SK-N-SH (cell line): Measurements from ENCODE around the gene ERAP2. TPM values are rescaled to one million over a fixed set of nuclear protein-coding genes. Genes with fewer than 3 reads are reported as not detected.

Experiments
- CTCF ChIA-PET: fragments of 300-600, 350-600 bp; formaldehyde crosslinking; extraction: SDS; loops from one replicate; lab custom pipeline; 2021; lab: Yijun Ruan, JAX
- POLR2A ChIA-PET: fragments of 350-600 bp; sonication (Branson Sonifier 250); formaldehyde crosslinking; extraction: SDS; loops from one replicate; lab custom pipeline; 2020; ENCODE audit warnings: antibody characterized with exemption, inconsistent platforms; lab: Yijun Ruan, JAX
- DNase-seq: peaks from one replicate; pipeline ENCODE4 v3.0.0; 2012
- H2AFZ ChIP-seq: fragments of 200-600 bp; sonication (generic); 2 replicates; pipeline ENCODE4 v1.8.1; 2016; ENCODE audit warnings: antibody characterized with exemption, mild to moderate bottlenecking, low read depth
- H3F3A ChIP-seq: fragments of 200-600 bp; sonication (generic); replicated peaks from 2 replicates; pipeline ENCODE3; 2016; ENCODE audit warnings: antibody characterized with exemption, mild to moderate bottlenecking; ENCODE audit not compliant: insufficient read depth
- H3K27ac ChIP-seq, 2 experiments: fragments of 200-500 bp in 1 of 2; fragments of 200-600 bp in 1 of 2; sonication (Bioruptor generic) in 1 of 2; sonication (generic), shearing (Covaris generic) in 1 of 2; 2 replicates each; pipeline versions ENCODE4 v1.5.1 to v1.6.1; 2014 to 2016; ENCODE audit warnings: low read depth in 2 of 2, inconsistent platforms in 1 of 2, low read length in 1 of 2, mild to moderate bottlenecking in 1 of 2, mixed read lengths in 1 of 2
- H3K27me3 ChIP-seq: fragments of 200-600 bp; sonication (generic), shearing (Covaris generic); 2 replicates; pipeline ENCODE4 v1.6.1; 2016; ENCODE audit warnings: mixed run types; ENCODE audit not compliant: insufficient read depth
- H3K36me3 ChIP-seq, 2 experiments: fragments of 200-500 bp in 1 of 2; fragments of 200-600 bp in 1 of 2; sonication (Bioruptor generic) in 1 of 2; sonication (generic) in 1 of 2; replicated peaks in 1 of 2; 2 replicates each; pipeline versions ENCODE3 to v1.5.1; 2014 to 2016; ENCODE audit warnings: low read length in 1 of 2, mild to moderate bottlenecking in 1 of 2; ENCODE audit not compliant: insufficient read depth in 2 of 2, control insufficient read depth in 1 of 2
- H3K4me1 ChIP-seq, 2 experiments: fragments of 200-500 bp in 1 of 2; fragments of 200-600 bp in 1 of 2; sonication (Bioruptor generic) in 1 of 2; sonication (generic), shearing (Covaris generic) in 1 of 2; 2 replicates each; pipeline versions ENCODE4 v1.5.1 to v1.6.1; 2014 to 2016; ENCODE audit warnings: low read depth in 1 of 2, low read length in 1 of 2, mixed run types in 1 of 2; ENCODE audit not compliant: insufficient read depth in 2 of 2, control insufficient read depth in 1 of 2
- H3K4me2 ChIP-seq: fragments of 200-600 bp; sonication (generic), shearing (Covaris generic); 2 replicates; pipeline ENCODE4 v1.6.1; 2017; ENCODE audit warnings: mixed run types
- H3K4me3 ChIP-seq, 2 experiments: fragments of 200-500 bp in 1 of 2; fragments of 200-600 bp in 1 of 2; sonication (Bioruptor generic) in 1 of 2; sonication (generic), shearing (Covaris generic) in 1 of 2; 2 replicates each; pipeline versions ENCODE4 v1.5.1 to v1.8.1; 2014 to 2016; ENCODE audit warnings: low read depth in 2 of 2, inconsistent platforms in 1 of 2, low read length in 1 of 2, mild to moderate bottlenecking in 1 of 2, mixed read lengths in 1 of 2, moderate library complexity in 1 of 2
- H3K79me2 ChIP-seq: fragments of 200-600 bp; sonication (generic); 2 replicates; pipeline ENCODE4 v1.8.1; 2017; ENCODE audit warnings: mild to moderate bottlenecking; ENCODE audit not compliant: insufficient read depth
- H3K9ac ChIP-seq: fragments of 200-600 bp; sonication (generic); 2 replicates; pipeline ENCODE4 v1.6.1; 2017; ENCODE audit warnings: mixed run types
- H3K9me2 ChIP-seq: fragments of 200-600 bp; sonication (generic); 2 replicates; pipeline ENCODE4 v1.6.1; 2017; ENCODE audit warnings: mixed run types
- H3K9me3 ChIP-seq: fragments of 200-600 bp; sonication (generic); 2 replicates; pipeline ENCODE4 v1.6.1; 2017; ENCODE audit warnings: mixed run types, mild to moderate bottlenecking, moderate library complexity
- H4K20me1 ChIP-seq: fragments of 200-600 bp; sonication (generic); 2 replicates; pipeline ENCODE4 v1.6.1; 2017; ENCODE audit warnings: mild to moderate bottlenecking, mixed run types; ENCODE audit not compliant: insufficient read depth
- EP300 ChIP-seq, 2 experiments: IDR thresholded peaks; 2 replicates each; pipeline versions ENCODE4 v1.4.0 to v1.6.1; 2012; ENCODE audit warnings: borderline replicate concordance in 1 of 2, low read depth in 1 of 2, low read length in 1 of 2
- FOSL2 ChIP-seq: IDR thresholded peaks from 2 replicates; pipeline ENCODE4 v1.4.0; 2012; ENCODE audit warnings: low read depth, mild to moderate bottlenecking, moderate library complexity, borderline replicate concordance
- FOXJ3 ChIP-seq: sonication (generic); formaldehyde crosslinking; IDR thresholded peaks from 2 replicates; pipeline ENCODE4 v1.5.1; 2020; ENCODE audit warnings: mild to moderate bottlenecking, missing genetic modification reagents
- GATA2 ChIP-seq: sonication (generic); formaldehyde crosslinking; IDR thresholded peaks from 2 replicates; pipeline ENCODE4 v1.5.0; 2020; ENCODE audit warnings: mild to moderate bottlenecking, missing genetic modification reagents
- IRF3 ChIP-seq: fragments of 150-350 bp; IDR thresholded peaks from 2 replicates; pipeline ENCODE4 v1.6.1; 2016; ENCODE audit warnings: mild to moderate bottlenecking, low read depth, low read length
- JUND ChIP-seq: IDR thresholded peaks from 2 replicates; pipeline ENCODE4 v1.4.0; 2012
- MAX ChIP-seq: IDR thresholded peaks from 2 replicates; pipeline ENCODE4 v1.4.0; 2012; ENCODE audit warnings: low read depth
- MEF2A ChIP-seq: IDR thresholded peaks from 2 replicates; pipeline ENCODE4 v1.4.0; 2012; ENCODE audit warnings: low read depth, borderline replicate concordance
- NFIC ChIP-seq: IDR thresholded peaks from 2 replicates; pipeline ENCODE4 v1.4.0; 2012; ENCODE audit warnings: borderline replicate concordance
- NRF1 ChIP-seq: IDR thresholded peaks from 2 replicates; pipeline ENCODE4 v1.6.1; 2012; ENCODE audit warnings: low read depth, mild to moderate bottlenecking, low read length
- PBX3 ChIP-seq: IDR thresholded peaks from 2 replicates; pipeline ENCODE4; 2012
- RFX5 ChIP-seq: IDR thresholded peaks from 2 replicates; pipeline ENCODE4 v1.6.1; 2012; ENCODE audit warnings: mild to moderate bottlenecking, improper control_type of control experiment, low read length
- RXRA ChIP-seq: IDR thresholded peaks from 2 replicates; pipeline ENCODE4 v1.4.0; 2012; ENCODE audit warnings: low read depth, mild to moderate bottlenecking, borderline replicate concordance
- SIN3A ChIP-seq: IDR thresholded peaks from 2 replicates; pipeline ENCODE4 v1.6.1; 2012; ENCODE audit warnings: low read depth, mild to moderate bottlenecking, low read length, moderate library complexity, borderline replicate concordance
- SMC3 ChIP-seq: IDR thresholded peaks from 2 replicates; pipeline ENCODE4 v1.6.1; 2012; ENCODE audit warnings: low read depth, low read length, improper control_type of control experiment
- TCF12 ChIP-seq: IDR thresholded peaks from 2 replicates; pipeline ENCODE4 v1.4.0; 2012
- TEAD4 ChIP-seq: IDR thresholded peaks from 2 replicates; pipeline ENCODE4 v1.4.0; 2012; ENCODE audit warnings: mild to moderate bottlenecking, borderline replicate concordance; ENCODE audit not compliant: insufficient read depth
- USF1 ChIP-seq: IDR thresholded peaks from 2 replicates; pipeline ENCODE4 v1.4.0; 2012; ENCODE audit warnings: low read depth, borderline replicate concordance
- WGBS: methylation state at CpG from one replicate; pipeline ENCODE4 v1.1.6; 2017; ENCODE audit warnings: low lambda C conversion rate; 5-methylcytosine and 5-hydroxymethylcytosine counted together
- polyA plus RNA-seq, 3 experiments: library from polyadenylated mRNA; depleted of rRNA; stranded (reverse); fragments of >200 nt; gene quantifications; 2 replicates each; pipeline ENCODE4 v1.2.3, GENCODE V29; 2012

ERAP2 gene
- polyA plus RNA-seq, 1 of the 3 experiments (the other 2 are of a cell fraction), result 13.2 TPM

- TF ChIP-seq IRF3 (no peak), SIN3A (no peak), MAX (no peak), TEAD4 (peak; percentile 53; the same call in 1 of the 2 replicates), RXRA (no peak), SMC3 (no peak), EP300 (IDR thresholded peaks at IDR 0.05; ENCODE audit: borderline replicate concordance in 1 of 2, low read depth in 1 of 2, low read length in 1 of 2) (peak; percentile 61 to 87), NFIC (peak; percentile 61; the same call in 1 of the 2 replicates)
These were observed 23.5 kb upstream of the ERAP2 start (continued) for GRCh38 chr5:96852759-96853158.

- CTCF ChIA-PET, result interaction anchor here (1.4 kb wide), 1 partner anchor 308 kb away, joined by 4 read pairs; no protein-coding TSS in a partner anchor
These were observed 22.2 kb upstream of the ERAP2 start for GRCh38 chr5:96854067-96854466.

GRCh38 chr5:96855031-96855872 is 21.0 kb upstream of the ERAP2 start:
- WGBS, result 48% methylated on average over 6 of the region's 6 CpGs
- H2AFZ ChIP-seq, result peak overlapping the region; percentile 69
- no peaks in the 10 kb centered on the region for H4K20me1 ChIP-seq
- H3K4me3 ChIP-seq, result no peak overlapping the region
- TF ChIP-seq NRF1 (no peak), IRF3 (no peak), RFX5 (no peak), NFIC (peak; percentile 48), MEF2A (0 out of 2 replicates have a peak, but pooled peaks have one; percentile 23), USF1 (no peak), PBX3 (peak; percentile 68), FOSL2 (0 out of 2 replicates have a peak, but pooled peaks have one; percentile 31), JUND (peak; percentile 50), TCF12 (peak; percentile 39), FOXJ3 (CRISPR knock-in tag) (no peak), EP300 (IDR thresholded peaks at IDR 0.05; ENCODE audit: borderline replicate concordance in 1 of 2, low read depth in 1 of 2, low read length in 1 of 2) (peak in 1 of 2 experiments; percentile 21; a peak in 1 of 4 replicates)
- TF ChIP-seq, all 33 proteins: peak for 7
- Histone ChIP-seq H3K4me1 (peaks cover 0 to 24% of the 10 kb centered on the region in 2 experiments), H3K9me3 (no peaks in the 10 kb centered on the region), H3K9ac (peak overlapping the region; percentile 11; the same call in 1 of the 2 replicates), H3K79me2 (no peaks in the 10 kb centered on the region), H3K27ac (peak overlapping the region in 1 of 2 experiments; percentile 60; a peak in 3 of 4 replicates), H3F3A (peaks cover 12% of the 10 kb centered on the region), H3K4me2 (peak overlapping the region; percentile 22; the same call in 1 of the 2 replicates), H3K27me3 (no peaks in the 10 kb centered on the region), H3K36me3 (no peaks in the 10 kb centered on the region), H3K9me2 (no peaks in the 10 kb centered on the region)
- ChIA-PET POLR2A (no interaction called here), CTCF (interaction anchor here (0.7 to 1.8 kb wide), 3 partner anchors 13 to 306 kb away, joined by 3 to 8 read pairs (median 4); no protein-coding TSS in a partner anchor)
- DNase-seq, result no peak

More at GRCh38 chr5:96854067-96854466, 22.2 kb upstream of the ERAP2 start:
- H3K9ac ChIP-seq, result no peak overlapping the region
- no peak overlapping the region for H3K4me3 ChIP-seq
- H3K4me1 ChIP-seq, result peaks cover 0 to 24% of the 10 kb centered on the region in 2 experiments
- no peaks in the 10 kb centered on the region for H3K79me2 ChIP-seq
- no peak overlapping the region for H3K27ac ChIP-seq
- H2AFZ ChIP-seq, result no peak overlapping the region
- TF ChIP-seq GATA2 (CRISPR knock-in tag) (peak; percentile 57; the same call in 1 of the 2 replicates), FOXJ3 (CRISPR knock-in tag) (no peak)
- H3F3A ChIP-seq, result peaks cover 12% of the 10 kb centered on the region
- H4K20me1 ChIP-seq, result no peaks in the 10 kb centered on the region
- H3K36me3 ChIP-seq, result no peaks in the 10 kb centered on the region
- no peak overlapping the region for H3K4me2 ChIP-seq
- DNase-seq, result no peak
- H3K9me2 ChIP-seq, result no peaks in the 10 kb centered on the region
- H3K27me3 ChIP-seq, result no peaks in the 10 kb centered on the region
- H3K9me3 ChIP-seq, result 0 out of 2 replicates have a peak, but pooled peaks cover 7% of the 10 kb centered on the region
- 57% methylated on average over 1 of the region's 1 CpG for WGBS
- POLR2A ChIA-PET, result no interaction called here
